Activated CD4-positive, alpha-beta T cell treated with anti-CD3 and anti-CD28 coated beads, Interleukin-2, amount 10 ng/mL, durations not matched to agents 7 days and 5 days (primary cell): ENCODE data around the gene PPP2R2B. TPM values are rescaled to one million over a fixed set of nuclear protein-coding genes. Genes with fewer than 3 reads are reported as not detected.

Experiments
- CTCF ChIA-PET: fragments of 350-600 bp; sonication (Branson Sonifier 250); formaldehyde crosslinking; loops from one replicate; lab custom pipeline; 2021; ENCODE audit warnings: antibody characterized with exemption; lab: Charles Lee
- POLR2A ChIA-PET: fragments of 350-600 bp; sonication (Branson Sonifier 250); formaldehyde crosslinking; loops from one replicate; lab custom pipeline; 2021; ENCODE audit warnings: antibody characterized with exemption; lab: Charles Lee
- DNase-seq: peaks from one replicate; pipeline ENCODE4 v3.0.0-alpha.2; 2020
- H3K27ac Mint-ChIP-seq: one replicate; pipeline ENCODE4 v1.8.0; 2021; ENCODE audit warnings: mild to moderate bottlenecking, moderate library complexity, mixed read lengths
- H3K27me3 Mint-ChIP-seq: one replicate; pipeline ENCODE4 v1.8.0; 2021; ENCODE audit warnings: mixed read lengths
- H3K36me3 Mint-ChIP-seq: one replicate; pipeline ENCODE4 v1.8.0; 2021; ENCODE audit warnings: low read depth, mixed read lengths
- H3K4me1 Mint-ChIP-seq: one replicate; pipeline ENCODE4 v1.8.0; 2021; ENCODE audit warnings: mixed read lengths
- H3K4me3 Mint-ChIP-seq: one replicate; pipeline ENCODE4 v1.8.0; 2021; ENCODE audit warnings: mild to moderate bottlenecking, moderate library complexity, mixed read lengths
- H3K9me3 Mint-ChIP-seq: one replicate; pipeline ENCODE4 v1.8.0; 2021; ENCODE audit warnings: mixed read lengths
- total RNA-seq, 2 experiments: library from RNA; stranded (reverse); gene quantifications; one replicate each; pipeline ENCODE4 v1.2.3, GENCODE V29; 2021

PPP2R2B gene
- total RNA-seq, 2 experiments from 2014 or later = 1.8 TPM

DNA sequence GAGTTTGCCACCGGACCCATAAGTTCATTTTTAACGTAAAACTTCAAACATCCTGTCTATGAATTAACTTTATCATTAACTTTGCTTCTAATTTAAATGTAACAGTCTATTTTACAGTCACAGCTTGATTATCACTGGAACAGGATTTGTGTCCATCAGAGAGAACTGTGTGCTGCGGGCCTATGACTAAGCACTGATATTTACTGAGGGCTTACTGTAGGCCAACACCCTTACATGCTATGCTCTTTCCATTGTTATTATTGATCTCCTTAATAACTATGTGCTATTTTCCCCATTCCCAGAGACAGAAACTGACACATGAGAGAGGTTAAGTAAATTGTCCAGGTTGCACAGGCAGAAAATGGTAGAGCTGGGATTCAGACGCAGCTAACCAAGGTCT, 338.6 kb downstream of the PPP2R2B start:
- POLR2A ChIA-PET = no interaction called here

GRCh38 chr5:146538432-146538831, 340.1 kb downstream of the PPP2R2B start:
- POLR2A ChIA-PET = interaction anchor here (0.5 kb wide), 1 partner anchor 1802 kb away, joined by 3 read pairs; no protein-coding TSS in a partner anchor
- H3K36me3 Mint-ChIP-seq = no peaks in the 10 kb centered on the region
- no peak overlapping the region for H3K4me3 Mint-ChIP-seq
- no peaks in the 10 kb centered on the region for H3K9me3 Mint-ChIP-seq
- no peak overlapping the region for H3K27ac Mint-ChIP-seq
- peaks cover 5% of the 10 kb centered on the region for H3K27me3 Mint-ChIP-seq
- no peak for DNase-seq
- H3K4me1 Mint-ChIP-seq = peaks cover under 1% of the 10 kb centered on the region
- CTCF ChIA-PET = interaction anchor here (1.1 kb wide), 1 partner anchor 11 kb away, joined by 3 read pairs; no protein-coding TSS in a partner anchor

More for the DNA sequence above, 338.6 kb downstream of the PPP2R2B start:
- Mint-ChIP-seq H3K36me3 (no peaks in the 10 kb centered on the region), H3K27ac (no peak overlapping the region), H3K9me3 (no peaks in the 10 kb centered on the region), H3K4me1 (no peaks in the 10 kb centered on the region), H3K27me3 (peaks cover 5% of the 10 kb centered on the region), H3K4me3 (no peak overlapping the region)
- CTCF ChIA-PET = interaction anchor here (0.6 kb wide), 1 partner anchor 625 kb away, joined by 3 read pairs; no protein-coding TSS in a partner anchor
- no peak for DNase-seq

DNA sequence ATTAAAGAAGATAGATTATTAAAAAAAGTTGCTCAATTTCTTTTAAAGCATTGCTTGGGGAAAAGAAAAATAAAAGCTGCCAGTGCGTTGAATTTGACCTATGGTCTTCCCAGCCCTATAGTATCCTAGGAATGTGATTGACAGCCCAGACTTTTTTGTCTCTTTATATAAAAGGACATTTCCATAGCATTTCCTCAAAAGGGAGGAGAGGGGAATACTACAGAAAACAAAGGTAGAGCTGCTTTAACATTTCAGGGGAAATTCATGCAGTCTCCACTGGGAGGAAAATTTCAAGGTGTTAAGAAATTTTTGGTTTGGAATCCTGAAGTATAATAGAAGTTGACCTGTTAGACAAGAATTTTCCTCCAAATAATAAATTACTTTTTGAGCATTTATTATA, 344.7 kb downstream of the PPP2R2B start:
- H3K9me3 Mint-ChIP-seq = no peaks in the 10 kb centered on the region
- H3K4me1 Mint-ChIP-seq = peaks cover 13% of the 10 kb centered on the region
- no peak overlapping the region for H3K27ac Mint-ChIP-seq

GRCh38 chr5:146533260-146533857, 345.2 kb downstream of the PPP2R2B start:
- ChIA-PET CTCF (interaction anchor here (0.6 to 1.7 kb wide), 13 partner anchors 9 to 883 kb away, joined by 3 to 9 read pairs (median 4); no protein-coding TSS in a partner anchor), POLR2A (no interaction called here)
- peaks cover 13% of the 10 kb centered on the region for H3K4me1 Mint-ChIP-seq
- H3K36me3 Mint-ChIP-seq = no peaks in the 10 kb centered on the region
- peak; percentile 86 for DNase-seq
- no peak overlapping the region for H3K4me3 Mint-ChIP-seq
- no peaks in the 10 kb centered on the region for H3K9me3 Mint-ChIP-seq
- peaks cover 4% of the 10 kb centered on the region for H3K27me3 Mint-ChIP-seq
- no peak overlapping the region for H3K27ac Mint-ChIP-seq

More for the DNA sequence above, 344.7 kb downstream of the PPP2R2B start:
- CTCF ChIA-PET = interaction anchor here (0.6 to 1.7 kb wide), 13 partner anchors 8 to 883 kb away, joined by 3 to 9 read pairs (median 4); no protein-coding TSS in a partner anchor
- peaks cover 4% of the 10 kb centered on the region for H3K27me3 Mint-ChIP-seq
- no peak overlapping the region for H3K4me3 Mint-ChIP-seq
- DNase-seq = no peak
- POLR2A ChIA-PET = no interaction called here
- H3K36me3 Mint-ChIP-seq = no peaks in the 10 kb centered on the region
